ENCODE data around the gene FOXO3.

- TF ChIP-seq CTCF (conservative IDR thresholded peaks at IDR 0.05 in 1 of 2, IDR thresholded peaks at IDR 0.05 in 1 of 2; ENCODE audit: extremely low read depth in 1 of 2, insufficient read depth in 1 of 2, low read depth in 1 of 2, low read length in 2 of 2) (no peak), EZH2 (IDR thresholded peaks at IDR 0.05; ENCODE audit: borderline replicate concordance, low read length) (no peak)
Observed at GRCh38 chr6:108685970-108686369, 125.3 kb downstream of the FOXO3 start.

All from mammary epithelial cell (primary cell).